Measurements from ENCODE around the gene MPZL2.

- TF ChIP-seq CTCF (IDR thresholded peaks at IDR 0.05; ENCODE audit: low read depth, low read length), result no peak
- no peak for TF ChIP-seq EZH2phosphoT487 (IDR thresholded peaks at IDR 0.05; ENCODE audit: low read depth)
Observed at GRCh38 chr11:118304568-118305248, 40.6 kb upstream of the MPZL2 start, which contains the start of gene CD3E.
